CD14-positive monocyte (primary cell): ENCODE results near the gene USP47. TPM values are rescaled to one million over a fixed set of nuclear protein-coding genes. Genes with fewer than 3 reads are reported as not detected.

Source experiments
- DNase-seq, 3 donors: peaks; one replicate each; pipeline ENCODE4 v3.0.0-alpha.2; 2011 to 2022
- H2AFZ ChIP-seq: 2 replicates; pipeline ENCODE4 v1.6.0; 2012; ENCODE audit warnings: mild to moderate bottlenecking, low read depth, low read length, inconsistent platforms; ENCODE audit not compliant: insufficient read depth, poor library complexity, severe bottlenecking
- H3K27ac ChIP-seq, 2 donors: 1 replicate in 1 of 2; 2 replicates in 1 of 2; pipeline ENCODE4 v1.5.1; 2012 to 2013; ENCODE audit warnings: low read length in 2 of 2, control low read depth in 1 of 2, inconsistent platforms in 1 of 2, low read depth in 1 of 2, mild to moderate bottlenecking in 1 of 2
- H3K27me3 ChIP-seq, 2 donors: one replicate each; pipeline versions ENCODE4 v1.6.0 to v1.6.1; 2011 to 2013; ENCODE audit warnings: low read length in 2 of 2; ENCODE audit not compliant: control insufficient read depth in 2 of 2, insufficient read depth in 2 of 2
- H3K36me3 ChIP-seq, 2 donors: replicated peaks in 1 of 2; 1 replicate in 1 of 2; 2 replicates in 1 of 2; pipeline versions ENCODE4 v1.5.1 to v1.6.1; 2012 to 2013; ENCODE audit warnings: low read length in 2 of 2, control low read depth in 1 of 2, inconsistent platforms in 1 of 2, mild to moderate bottlenecking in 1 of 2; ENCODE audit not compliant: insufficient read depth in 2 of 2, control insufficient read depth in 1 of 2
- H3K4me1 ChIP-seq, 2 donors: 1 replicate in 1 of 2; 2 replicates in 1 of 2; pipeline versions ENCODE4 v1.5.1 to v1.6.1; 2012 to 2013; ENCODE audit warnings: low read length in 2 of 2, control low read depth in 1 of 2, inconsistent platforms in 1 of 2, mild to moderate bottlenecking in 1 of 2, moderate library complexity in 1 of 2; ENCODE audit not compliant: insufficient read depth in 2 of 2, control insufficient read depth in 1 of 2
- H3K4me2 ChIP-seq: replicated peaks from 2 replicates; pipeline ENCODE3; 2012; ENCODE audit warnings: low read length, moderate library complexity, mild to moderate bottlenecking; ENCODE audit not compliant: poor library complexity, severe bottlenecking; ENCODE audit errors: extremely low read depth
- H3K4me3 ChIP-seq, 3 experiments: fragments of 200-600 bp in 1 of 3; sonication (generic) in 1 of 3; replicated peaks in 1 of 3; 1 replicate in 2 of 3; 2 replicates in 1 of 3; pipeline ENCODE4 v1.5.1; 2011 to 2013; ENCODE audit warnings: low read length in 3 of 3, mild to moderate bottlenecking in 3 of 3, control low read depth in 2 of 3, low read depth in 2 of 3, inconsistent platforms in 1 of 3, moderate library complexity in 1 of 3
- H3K79me2 ChIP-seq: 2 replicates; pipeline ENCODE4 v1.6.0; 2012; ENCODE audit warnings: mild to moderate bottlenecking, control low read depth, inconsistent platforms, low read length, moderate library complexity; ENCODE audit not compliant: insufficient read depth
- H3K9ac ChIP-seq: 2 replicates; pipeline ENCODE4 v1.6.0; 2017; ENCODE audit warnings: low read length, mild to moderate bottlenecking; ENCODE audit not compliant: insufficient read depth, poor library complexity, severe bottlenecking
- H3K9me3 ChIP-seq, 2 donors: replicated peaks in 1 of 2; 1 replicate in 1 of 2; 2 replicates in 1 of 2; pipeline versions ENCODE4 v1.5.1 to v1.6.1; 2012 to 2013; ENCODE audit warnings: low read length in 2 of 2, control low read depth in 1 of 2; ENCODE audit not compliant: control insufficient read depth in 1 of 2, insufficient read depth in 1 of 2
- H4K20me1 ChIP-seq: 2 replicates; pipeline ENCODE4 v1.6.0; 2012; ENCODE audit warnings: mild to moderate bottlenecking, low read length, control low read depth, moderate library complexity; ENCODE audit not compliant: insufficient read depth
- H3K27ac Mint-ChIP-seq, 7 donors: one replicate each; pipeline ENCODE4 v1.8.0; 2020; ENCODE audit warnings: mild to moderate bottlenecking in 7 of 7, mixed read lengths in 7 of 7, moderate library complexity in 6 of 7, inconsistent platforms in 2 of 7
- H3K27me3 Mint-ChIP-seq, 3 donors: one replicate each; pipeline ENCODE4 v1.8.0; 2021 to 2022; ENCODE audit warnings: low read depth in 3 of 3, mild to moderate bottlenecking in 3 of 3, mixed read lengths in 3 of 3, moderate library complexity in 3 of 3, inconsistent platforms in 1 of 3
- H3K36me3 Mint-ChIP-seq, 2 donors: one replicate each; pipeline ENCODE4 v1.8.0; 2020; ENCODE audit warnings: mixed read lengths in 2 of 2, inconsistent platforms in 1 of 2, mild to moderate bottlenecking in 1 of 2
- H3K4me1 Mint-ChIP-seq: one replicate; pipeline ENCODE4 v1.8.0; 2020; ENCODE audit warnings: mild to moderate bottlenecking, mixed read lengths
- H3K4me3 Mint-ChIP-seq, 2 donors: one replicate each; pipeline ENCODE4 v1.8.0; 2020; ENCODE audit warnings: mild to moderate bottlenecking in 2 of 2, mixed read lengths in 2 of 2, moderate library complexity in 1 of 2
- H3K9me3 Mint-ChIP-seq, 7 donors: one replicate each; pipeline ENCODE4 v1.8.0; 2020 to 2022; ENCODE audit warnings: mixed read lengths in 7 of 7, mild to moderate bottlenecking in 6 of 7, moderate library complexity in 6 of 7, inconsistent platforms in 2 of 7
- CTCF ChIP-seq: fragments of 200-600 bp; IDR thresholded peaks from one replicate; pipeline ENCODE4 v1.8.0; 2022; ENCODE audit warnings: antibody characterized with exemption, mild to moderate bottlenecking
- WGBS: methylation state at CpG from one replicate; pipeline ENCODE4 v1.1.5; 2013; ENCODE audit warnings: missing lambda C conversion rate; ENCODE audit not compliant: insufficient coverage; 5-methylcytosine and 5-hydroxymethylcytosine counted together
- intact Hi-C, 2 donors: fragments of 100-400 bp; cut with micrococcal nuclease; formaldehyde crosslinking; loops; one replicate each; pipeline versions ENCODE4 v1.15.0 to v1.15.1; 2023
- polyA plus RNA-seq, 3 donors: library from polyadenylated mRNA; depleted of rRNA in 1 of 3; unstranded in 2 of 3; stranded (reverse) in 1 of 3; fragments of 300-500 nt in 2 of 3; fragments of >200 nt in 1 of 3; fragmentation: Illumina TruSeq in 2 of 3; gene quantifications; 1 replicate in 2 of 3; 2 replicates in 1 of 3; pipeline ENCODE4 v1.2.3, GENCODE V29; 2012 to 2021

USP47 gene
- polyA plus RNA-seq, 3 donors, result 8.1 to 17.5 (median 10.5) TPM

GRCh38 chr11:11844272-11844671 is 2.5 kb downstream of the USP47 start:
- H3K4me1 ChIP-seq, result peaks cover 27 to 38% of the 10 kb centered on the region in 2 donors
- intact Hi-C loops, result loop anchor here (10.0 kb wide), 2 partner anchors 1039 to 1549 kb away; partner anchors contain the start of genes EIF4G2 (in 1 of the 2) and SBF2 (in 1 of the 2)

DNA sequence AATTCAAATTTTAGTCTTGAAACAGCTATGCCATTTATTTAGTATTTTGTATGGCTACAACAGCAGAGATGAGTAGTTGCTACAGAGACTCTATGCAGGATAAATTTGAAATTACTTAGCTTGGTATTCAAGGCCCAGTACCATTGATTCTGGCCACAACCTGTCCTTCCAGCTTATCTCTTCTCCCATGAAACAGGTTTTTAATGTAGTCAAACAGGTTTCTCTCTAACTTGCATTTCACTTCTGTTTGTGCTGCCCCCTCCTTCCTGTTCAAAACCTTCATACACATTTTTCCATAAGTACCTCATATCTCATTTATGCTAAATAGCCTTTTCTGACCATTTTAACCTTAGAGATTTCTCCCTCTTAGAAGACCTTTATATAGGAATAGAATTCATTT is 3.3 kb downstream of the USP47 start:
- H3K27ac Mint-ChIP-seq, result no peak overlapping the region
- H3K36me3 Mint-ChIP-seq, result no peaks in the 10 kb centered on the region
- Histone ChIP-seq H3K4me1 (peaks cover 31 to 40% of the 10 kb centered on the region in 2 donors), H3K79me2 (peaks cover 82% of the 10 kb centered on the region), H3K27ac (no peak overlapping the region), H3K9ac (no peak overlapping the region), H3K9me3 (no peaks in the 10 kb centered on the region), H3K4me3 (no peak overlapping the region), H4K20me1 (peaks cover 65% of the 10 kb centered on the region), H3K4me2 (no peak overlapping the region), H3K27me3 (no peaks in the 10 kb centered on the region), H2AFZ (no peak overlapping the region), H3K36me3 (no peaks in the 10 kb centered on the region)
- H3K4me3 Mint-ChIP-seq, result no peak overlapping the region
- H3K9me3 Mint-ChIP-seq, result no peaks in the 10 kb centered on the region
- intact Hi-C loops, result loop anchor here (10.0 kb wide), 2 partner anchors 1040 to 1550 kb away; partner anchors contain the start of genes EIF4G2 (in 1 of the 2) and SBF2 (in 1 of the 2)
- TF ChIP-seq CTCF, result no peak
- DNase-seq, result no peak
- H3K27me3 Mint-ChIP-seq, result no peaks in the 10 kb centered on the region
- peaks cover 41% of the 10 kb centered on the region for H3K4me1 Mint-ChIP-seq

More at GRCh38 chr11:11844272-11844671, 2.5 kb downstream of the USP47 start:
- Histone ChIP-seq H3K27me3 (no peaks in the 10 kb centered on the region), H4K20me1 (peaks cover 57% of the 10 kb centered on the region), H3K9ac (no peak overlapping the region), H3K4me2 (peak overlapping the region; percentile 82), H3K27ac (no peak overlapping the region), H3K9me3 (no peaks in the 10 kb centered on the region), H3K4me3 (no peak overlapping the region), H3K79me2 (peaks cover 75% of the 10 kb centered on the region), H3K36me3 (no peaks in the 10 kb centered on the region), H2AFZ (no peak overlapping the region)
- Mint-ChIP-seq H3K27me3 (no peaks in the 10 kb centered on the region), H3K9me3 (no peaks in the 10 kb centered on the region), H3K36me3 (no peaks in the 10 kb centered on the region), H3K27ac (no peak overlapping the region), H3K4me3 (no peak overlapping the region), H3K4me1 (peaks cover 34% of the 10 kb centered on the region)
- no peak for TF ChIP-seq CTCF
- WGBS, result no CpG with 5 or more reads among the region's 1 CpG
- DNase-seq, result no peak
